ENCODE data around the gene TEX51.

The TEX51 gene

DNA sequence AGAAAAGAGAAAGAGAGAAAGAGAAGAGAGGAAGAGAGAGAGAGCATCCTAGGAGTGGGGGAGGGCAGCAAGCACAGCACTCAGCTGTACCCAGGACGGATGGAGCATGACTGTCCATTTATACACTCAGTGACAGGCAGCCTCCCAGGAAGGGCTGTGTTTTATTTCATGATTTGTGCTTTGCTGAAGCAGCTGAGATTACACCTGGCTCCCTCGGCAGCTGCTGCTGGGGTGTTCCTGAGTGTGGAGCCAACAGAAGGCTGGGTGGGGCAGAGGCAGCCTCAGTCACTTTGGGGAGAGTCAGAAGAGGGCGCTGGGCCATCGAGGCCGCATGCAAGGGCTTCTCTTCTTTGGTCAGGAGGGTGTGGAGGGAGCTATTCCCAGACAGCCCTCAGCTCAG, 47.8 kb upstream of the TEX51 start:
- no peak overlapping the region for H2AFZ ChIP-seq (ENCODE audit: low read depth, low read length, severe bottlenecking)
- no peak overlapping the region for H3K9ac ChIP-seq (ENCODE audit: low read length)
- H3K9me3 ChIP-seq (ENCODE audit: insufficient read depth, low read length), result no peaks in the 10 kb centered on the region
- H3K4me3 ChIP-seq (ENCODE audit: insufficient read depth, low read length, poor library complexity, severe bottlenecking), result no peak overlapping the region
- no peak for TF ChIP-seq EZH2phosphoT487 (conservative IDR thresholded peaks at IDR 0.05; ENCODE audit: low read length)
- TF ChIP-seq CTCF (IDR thresholded peaks at IDR 0.05; ENCODE audit: insufficient read depth, low read length, poor library complexity, severe bottlenecking), result no peak
- H3K9me2 ChIP-seq (replicated peaks; ENCODE audit: insufficient read depth, low read length), result no peaks in the 10 kb centered on the region
- H3F3A ChIP-seq (ENCODE audit: insufficient read depth), result no peaks in the 10 kb centered on the region
- no peaks in the 10 kb centered on the region for H4K20me1 ChIP-seq (ENCODE audit: low read depth, low read length)
- H3K36me3 ChIP-seq (ENCODE audit: low read length), result no peaks in the 10 kb centered on the region
- no peaks in the 10 kb centered on the region for H3K27me3 ChIP-seq (ENCODE audit: low read length)
- no peaks in the 10 kb centered on the region for H3K79me2 ChIP-seq (ENCODE audit: insufficient read depth, low read length)
- H3K27ac ChIP-seq (ENCODE audit: low read depth, low read length), result no peak overlapping the region
- no peak overlapping the region for H3K4me2 ChIP-seq (ENCODE audit: low read depth, low read length, poor library complexity, severe bottlenecking)

DNA sequence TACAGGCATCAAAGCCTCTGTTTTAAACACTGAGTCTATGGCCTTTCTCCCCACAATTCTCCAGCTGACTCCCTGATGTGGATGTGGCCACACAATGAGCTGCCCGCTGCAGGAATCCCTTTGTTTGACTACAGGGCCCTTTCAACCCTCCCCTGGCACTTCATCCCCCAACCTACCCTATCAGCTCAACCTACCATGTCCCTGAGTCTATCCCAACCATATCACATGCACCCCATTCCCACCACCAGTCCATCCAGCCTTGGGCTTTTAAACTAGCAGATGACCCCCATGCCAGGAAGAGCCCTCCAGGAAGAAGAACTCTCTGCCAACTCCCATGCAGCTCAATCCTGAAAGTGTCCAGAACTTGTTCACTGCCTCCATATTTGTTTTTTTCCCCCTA, 46.9 kb upstream of the TEX51 start:
- H3K9me3 ChIP-seq (ENCODE audit: insufficient read depth, low read length), result no peaks in the 10 kb centered on the region
- H3K9ac ChIP-seq (ENCODE audit: low read length), result no peak overlapping the region
- H3F3A ChIP-seq (ENCODE audit: insufficient read depth), result no peaks in the 10 kb centered on the region
- no peaks in the 10 kb centered on the region for H3K36me3 ChIP-seq (ENCODE audit: low read length)
- no peak overlapping the region for H3K4me3 ChIP-seq (ENCODE audit: insufficient read depth, low read length, poor library complexity, severe bottlenecking)
- no peak overlapping the region for H3K4me2 ChIP-seq (ENCODE audit: low read depth, low read length, poor library complexity, severe bottlenecking)
- H3K27ac ChIP-seq (ENCODE audit: low read depth, low read length), result no peak overlapping the region
- no peaks in the 10 kb centered on the region for H4K20me1 ChIP-seq (ENCODE audit: low read depth, low read length)
- H3K79me2 ChIP-seq (ENCODE audit: insufficient read depth, low read length), result no peaks in the 10 kb centered on the region
- no peak overlapping the region for H2AFZ ChIP-seq (ENCODE audit: low read depth, low read length, severe bottlenecking)
- H3K9me2 ChIP-seq (replicated peaks; ENCODE audit: insufficient read depth, low read length), result no peaks in the 10 kb centered on the region
- no peak for TF ChIP-seq CTCF (IDR thresholded peaks at IDR 0.05; ENCODE audit: insufficient read depth, low read length, poor library complexity, severe bottlenecking)
- TF ChIP-seq EZH2phosphoT487 (conservative IDR thresholded peaks at IDR 0.05; ENCODE audit: low read length), result no peak
- H3K27me3 ChIP-seq (ENCODE audit: low read length), result no peaks in the 10 kb centered on the region

DNA sequence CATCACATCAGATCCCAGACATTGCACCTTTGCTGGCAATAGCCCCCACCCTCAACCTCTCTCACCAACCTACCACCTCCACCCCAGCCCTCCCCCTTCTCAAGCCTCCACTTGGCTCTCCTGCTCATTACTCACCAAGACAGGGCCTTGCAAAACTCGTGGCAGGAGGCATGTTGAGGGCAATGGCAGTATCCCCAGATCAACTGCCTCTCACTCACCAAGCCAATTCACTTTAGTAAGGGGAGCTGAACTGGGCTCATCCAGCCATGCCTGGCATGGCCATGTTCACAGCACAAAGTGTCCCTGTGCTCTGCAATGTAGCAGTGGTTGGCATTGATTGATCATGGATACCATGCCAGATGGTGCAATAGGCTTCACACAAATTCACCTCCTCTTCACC, 46.3 kb upstream of the TEX51 start:
- Histone ChIP-seq H3K9me3 (ENCODE audit: insufficient read depth, low read length) (no peaks in the 10 kb centered on the region), H2AFZ (ENCODE audit: low read depth, low read length, severe bottlenecking) (no peak overlapping the region), H3K36me3 (ENCODE audit: low read length) (no peaks in the 10 kb centered on the region), H3K9ac (ENCODE audit: low read length) (no peak overlapping the region), H3K9me2 (replicated peaks; ENCODE audit: insufficient read depth, low read length) (no peaks in the 10 kb centered on the region), H3K4me3 (ENCODE audit: insufficient read depth, low read length, poor library complexity, severe bottlenecking) (no peak overlapping the region), H3K27ac (ENCODE audit: low read depth, low read length) (no peak overlapping the region), H4K20me1 (ENCODE audit: low read depth, low read length) (no peaks in the 10 kb centered on the region), H3K4me2 (ENCODE audit: low read depth, low read length, poor library complexity, severe bottlenecking) (no peak overlapping the region), H3F3A (ENCODE audit: insufficient read depth) (no peaks in the 10 kb centered on the region), H3K27me3 (ENCODE audit: low read length) (no peaks in the 10 kb centered on the region), H3K79me2 (ENCODE audit: insufficient read depth, low read length) (no peaks in the 10 kb centered on the region)
- TF ChIP-seq EZH2phosphoT487 (conservative IDR thresholded peaks at IDR 0.05; ENCODE audit: low read length) (no peak), CTCF (IDR thresholded peaks at IDR 0.05; ENCODE audit: insufficient read depth, low read length, poor library complexity, severe bottlenecking) (no peak)

- no peaks in the 10 kb centered on the region for H4K20me1 ChIP-seq (ENCODE audit: low read depth, low read length)
- H3K4me2 ChIP-seq (ENCODE audit: low read depth, low read length, poor library complexity, severe bottlenecking), result no peak overlapping the region
- no peak overlapping the region for H2AFZ ChIP-seq (ENCODE audit: low read depth, low read length, severe bottlenecking)
- no peaks in the 10 kb centered on the region for H3K9me3 ChIP-seq (ENCODE audit: insufficient read depth, low read length)
- H3K27ac ChIP-seq (ENCODE audit: low read depth, low read length), result no peak overlapping the region
- H3K27me3 ChIP-seq (ENCODE audit: low read length), result no peaks in the 10 kb centered on the region
- TF ChIP-seq CTCF (IDR thresholded peaks at IDR 0.05; ENCODE audit: insufficient read depth, low read length, poor library complexity, severe bottlenecking) (no peak), EZH2phosphoT487 (conservative IDR thresholded peaks at IDR 0.05; ENCODE audit: low read length) (no peak)
- no peaks in the 10 kb centered on the region for H3F3A ChIP-seq (ENCODE audit: insufficient read depth)
- H3K9me2 ChIP-seq (replicated peaks; ENCODE audit: insufficient read depth, low read length), result no peaks in the 10 kb centered on the region
- H3K4me3 ChIP-seq (ENCODE audit: insufficient read depth, low read length, poor library complexity, severe bottlenecking), result no peak overlapping the region
- H3K36me3 ChIP-seq (ENCODE audit: low read length), result no peaks in the 10 kb centered on the region
- no peak overlapping the region for H3K9ac ChIP-seq (ENCODE audit: low read length)
- H3K79me2 ChIP-seq (ENCODE audit: insufficient read depth, low read length), result no peaks in the 10 kb centered on the region
These were observed 43.1 kb upstream of the TEX51 start for GRCh38 chr2:126855606-126856005.

Data from SU-DHL-6 (cell line).